Panc1 (cell line): Measurements from ENCODE around the gene OIP5. TPM values are rescaled to one million over a fixed set of nuclear protein-coding genes. Genes with fewer than 3 reads are reported as not detected.
A peak's percentile ranks its signal among the peaks of the same experiment; 100 is the strongest.

ENCODE experiments used
- ATAC-seq: fragments of 200-7000 bp; cut with Tn5 transposase; 2 replicates; pipeline ENCODE4 v1.9.1; 2020; ENCODE audit warnings: mild to moderate bottlenecking, moderate library complexity
- BruUV-seq: library from RNA; stranded (reverse); fragments of 400-500 nt; replicated peaks from 2 replicates; lab custom pipeline; 2021; lab: Mats Ljungman, UMichigan
- CTCF ChIA-PET: fragments of 300-600 bp; sonication (Branson Sonifier 250); formaldehyde crosslinking; loops from one replicate; lab custom pipeline; 2022; ENCODE audit warnings: antibody characterized with exemption; lab: Charles Lee
- POLR2A ChIA-PET: fragments of 300-600 bp; sonication (Branson Sonifier 250); formaldehyde crosslinking; loops from one replicate; lab custom pipeline; 2022; ENCODE audit warnings: antibody characterized with exemption; lab: Charles Lee
- DNase-seq: peaks from one replicate; pipeline ENCODE4 v3.0.0-alpha.2; 2010; ENCODE audit warnings: low read depth, low spot score
- H3K27ac ChIP-seq: 2 replicates; pipeline ENCODE4 v1.5.1; 2011; ENCODE audit warnings: mild to moderate bottlenecking, low read length, inconsistent platforms
- H3K27me3 ChIP-seq: fragments of 200-500 bp; sonication (Bioruptor generic); 2 replicates; pipeline ENCODE4 v1.6.0; 2014; ENCODE audit warnings: low read length, inconsistent platforms; ENCODE audit not compliant: control insufficient read depth, insufficient read depth
- H3K36me3 ChIP-seq: fragments of 200-500 bp; sonication (Bioruptor generic); 2 replicates; pipeline ENCODE4 v1.5.1; 2014; ENCODE audit warnings: inconsistent platforms, mild to moderate bottlenecking, low read length, moderate library complexity; ENCODE audit not compliant: control insufficient read depth, insufficient read depth
- H3K4me1 ChIP-seq: 2 replicates; pipeline ENCODE4 v1.5.1; 2011; ENCODE audit warnings: inconsistent platforms, mild to moderate bottlenecking, low read length, moderate library complexity; ENCODE audit not compliant: control insufficient read depth, insufficient read depth
- H3K4me3 ChIP-seq, 2 experiments: 2 replicates each; pipeline ENCODE4 v1.5.1; 2011 to 2012; ENCODE audit warnings: low read depth in 2 of 2, low read length in 2 of 2, mild to moderate bottlenecking in 2 of 2, inconsistent platforms in 1 of 2, moderate library complexity in 1 of 2
- H3K9me3 ChIP-seq: fragments of 200-500 bp; sonication (Bioruptor generic); 2 replicates; pipeline ENCODE4 v1.5.1; 2014; ENCODE audit warnings: low read depth, mild to moderate bottlenecking, inconsistent platforms, low read length, moderate library complexity; ENCODE audit not compliant: control insufficient read depth, insufficient read depth
- POLR2AphosphoS5 ChIP-seq: IDR thresholded peaks from 2 replicates; pipeline ENCODE4 v1.6.1; 2012; ENCODE audit warnings: mild to moderate bottlenecking, low read depth, low read length, moderate library complexity
- REST ChIP-seq, 2 experiments: IDR thresholded peaks; 2 replicates each; pipeline ENCODE4 v1.6.1; 2011 to 2012; ENCODE audit warnings: low read depth in 2 of 2, control low read depth in 1 of 2, low read length in 1 of 2, mild to moderate bottlenecking in 1 of 2, moderate library complexity in 1 of 2; ENCODE audit not compliant: insufficient read depth in 1 of 2
- SIN3A ChIP-seq: IDR thresholded peaks from 2 replicates; pipeline ENCODE4 v1.6.1; 2012; ENCODE audit warnings: low read depth, mild to moderate bottlenecking, low read length, moderate library complexity, borderline replicate concordance; ENCODE audit not compliant: insufficient read depth
- TCF7L2 ChIP-seq: IDR thresholded peaks from 2 replicates; pipeline ENCODE4 v1.6.1; 2011; ENCODE audit warnings: mild to moderate bottlenecking, low read depth, low read length, inconsistent platforms
- in situ Hi-C: cut with HindIII; loops from 2 replicates; pipeline ENCODE4 v1.10.0; 2016; ENCODE audit warnings: low sequenced_read_pairs, low pct_unique_long_range_greater_than_20kb
- intact Hi-C: fragments of 100-400 bp; cut with micrococcal nuclease; formaldehyde crosslinking; loops from one replicate; pipeline ENCODE4 v1.10.0; 2022; ENCODE audit not compliant: unreplicated experiment
- total RNA-seq: library from RNA; stranded (reverse); gene quantifications from one replicate; pipeline ENCODE4 v1.2.1, GENCODE V29; 2021; ENCODE audit not compliant: unreplicated experiment
- TF ChIP-seq, protein P1 (sequence below): fragments of 450-650 bp; IDR thresholded peaks from 2 replicates; pipeline ENCODE4 v1.5.1; 2017; ENCODE audit warnings: mild to moderate bottlenecking

OIP5 gene
- total RNA-seq, 1 experiment from 2014 or later, result 26.7 TPM

DNA sequence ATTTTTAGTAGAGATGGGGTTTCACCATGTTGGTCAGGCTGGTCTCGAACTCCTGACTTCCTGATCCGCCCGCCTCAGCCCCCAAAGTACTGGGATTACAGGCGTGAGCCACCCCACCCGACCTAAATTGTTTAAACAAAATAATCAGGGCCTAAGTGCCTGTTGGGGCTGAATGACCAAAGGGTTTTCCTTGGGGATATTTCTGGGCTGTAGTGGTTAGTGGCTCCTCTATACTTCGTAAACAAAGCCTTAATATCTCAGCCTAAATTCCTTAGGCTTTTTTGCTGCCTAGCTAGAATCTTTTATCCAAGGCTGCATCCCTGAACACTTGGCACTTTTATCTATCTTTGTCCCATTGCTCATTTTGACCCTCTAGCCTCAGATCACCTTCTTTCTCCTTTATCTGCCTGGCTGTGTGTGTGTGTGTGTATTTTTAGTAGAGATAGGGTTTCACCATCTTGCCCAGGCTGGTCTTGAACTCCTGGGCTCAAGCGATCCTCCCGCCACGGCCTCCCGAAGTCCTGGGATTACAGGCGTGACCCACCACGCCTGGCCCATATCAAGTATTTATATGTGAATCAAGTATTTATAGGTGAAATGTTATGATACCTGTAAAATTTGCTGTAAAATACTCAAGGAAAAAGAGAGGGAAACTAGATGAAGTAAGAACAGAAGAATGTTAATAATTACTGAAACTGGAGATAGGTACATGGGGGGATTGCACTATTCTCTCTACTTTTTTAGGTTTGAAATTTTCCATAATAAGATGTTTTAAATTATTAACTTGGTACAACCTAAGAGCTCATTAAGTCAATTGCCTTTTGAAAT is 2.1 kb upstream of the OIP5 start:
- in situ Hi-C loops, result no loop called here
- DNase-seq (no peak), ATAC-seq (no peak)
- H3K27ac ChIP-seq, result peak overlapping the region; percentile 18
- H3K27me3 ChIP-seq, result no peaks in the 10 kb centered on the region
- H3K4me3 ChIP-seq, result peak overlapping the region; percentile 68 to 88
- TF ChIP-seq, protein P1, sequence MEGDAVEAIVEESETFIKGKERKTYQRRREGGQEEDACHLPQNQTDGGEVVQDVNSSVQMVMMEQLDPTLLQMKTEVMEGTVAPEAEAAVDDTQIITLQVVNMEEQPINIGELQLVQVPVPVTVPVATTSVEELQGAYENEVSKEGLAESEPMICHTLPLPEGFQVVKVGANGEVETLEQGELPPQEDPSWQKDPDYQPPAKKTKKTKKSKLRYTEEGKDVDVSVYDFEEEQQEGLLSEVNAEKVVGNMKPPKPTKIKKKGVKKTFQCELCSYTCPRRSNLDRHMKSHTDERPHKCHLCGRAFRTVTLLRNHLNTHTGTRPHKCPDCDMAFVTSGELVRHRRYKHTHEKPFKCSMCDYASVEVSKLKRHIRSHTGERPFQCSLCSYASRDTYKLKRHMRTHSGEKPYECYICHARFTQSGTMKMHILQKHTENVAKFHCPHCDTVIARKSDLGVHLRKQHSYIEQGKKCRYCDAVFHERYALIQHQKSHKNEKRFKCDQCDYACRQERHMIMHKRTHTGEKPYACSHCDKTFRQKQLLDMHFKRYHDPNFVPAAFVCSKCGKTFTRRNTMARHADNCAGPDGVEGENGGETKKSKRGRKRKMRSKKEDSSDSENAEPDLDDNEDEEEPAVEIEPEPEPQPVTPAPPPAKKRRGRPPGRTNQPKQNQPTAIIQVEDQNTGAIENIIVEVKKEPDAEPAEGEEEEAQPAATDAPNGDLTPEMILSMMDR, result no peak
- TF ChIP-seq SIN3A, result no peak
- TF ChIP-seq POLR2AphosphoS5, result no peak
- TF ChIP-seq REST (IDR thresholded peaks at IDR 0.05; ENCODE audit: insufficient read depth in 1 of 2, low read depth in 2 of 2, low read length in 1 of 2), result no peak
- TF ChIP-seq TCF7L2, result no peak
- no TSS peak for BruUV-seq
- intact Hi-C loops, result no loop called here
- peaks cover 5% of the 10 kb centered on the region for H3K36me3 ChIP-seq
- POLR2A ChIA-PET, result interaction anchor here (0.6 kb wide), 1 partner anchor 97 kb away, joined by 10 read pairs; no protein-coding TSS in a partner anchor
- CTCF ChIA-PET, result interaction anchor here (0.6 kb wide), 1 partner anchor 105 kb away, joined by 8 read pairs; no protein-coding TSS in a partner anchor
- H3K9me3 ChIP-seq, result no peaks in the 10 kb centered on the region
- peaks cover 12% of the 10 kb centered on the region for H3K4me1 ChIP-seq

GRCh38 chr15:41333026-41333562 is 703 bp upstream of the OIP5 start:
- no peak for DNase-seq
- Histone ChIP-seq H3K27ac (peak overlapping the region; percentile 98), H3K4me1 (peaks cover 12% of the 10 kb centered on the region), H3K27me3 (no peaks in the 10 kb centered on the region), H3K36me3 (peaks cover 7% of the 10 kb centered on the region), H3K9me3 (no peaks in the 10 kb centered on the region), H3K4me3 (peak overlapping the region; percentile 68 to 88)
- intact Hi-C loops (no loop called here), in situ Hi-C loops (no loop called here)
- CTCF ChIA-PET, result interaction anchor here (1.1 kb wide), 1 partner anchor 43 kb away, joined by 4 read pairs; no protein-coding TSS in a partner anchor
- TF ChIP-seq SIN3A (0 out of 2 replicates have a peak, but pooled peaks have one; percentile 79), REST (IDR thresholded peaks at IDR 0.05; ENCODE audit: insufficient read depth in 1 of 2, low read depth in 2 of 2, low read length in 1 of 2) (0 out of 4 replicates have a peak, but pooled peaks of 1 of the 2 experiments have one; percentile 32), POLR2AphosphoS5 (no peak)
- ATAC-seq, result peak; percentile 64
- BruUV-seq, result TSS peak; percentile 97
- POLR2A ChIA-PET, result interaction anchor here (0.6 to 0.7 kb wide), 4 partner anchors 38 to 87 kb away, joined by 3 to 7 read pairs (median 4); no protein-coding TSS in a partner anchor
